NOMO-1 treated with DMSO at 0.1 percent for 48 hours (cell line): ENCODE data around the gene SAMM50.

Experiments used
- DNase-seq: peaks from one replicate; lab custom pipeline; 2025; ENCODE audit not compliant: unreplicated experiment; lab: John Stamatoyannopoulos, UW

Gene SAMM50

DNA sequence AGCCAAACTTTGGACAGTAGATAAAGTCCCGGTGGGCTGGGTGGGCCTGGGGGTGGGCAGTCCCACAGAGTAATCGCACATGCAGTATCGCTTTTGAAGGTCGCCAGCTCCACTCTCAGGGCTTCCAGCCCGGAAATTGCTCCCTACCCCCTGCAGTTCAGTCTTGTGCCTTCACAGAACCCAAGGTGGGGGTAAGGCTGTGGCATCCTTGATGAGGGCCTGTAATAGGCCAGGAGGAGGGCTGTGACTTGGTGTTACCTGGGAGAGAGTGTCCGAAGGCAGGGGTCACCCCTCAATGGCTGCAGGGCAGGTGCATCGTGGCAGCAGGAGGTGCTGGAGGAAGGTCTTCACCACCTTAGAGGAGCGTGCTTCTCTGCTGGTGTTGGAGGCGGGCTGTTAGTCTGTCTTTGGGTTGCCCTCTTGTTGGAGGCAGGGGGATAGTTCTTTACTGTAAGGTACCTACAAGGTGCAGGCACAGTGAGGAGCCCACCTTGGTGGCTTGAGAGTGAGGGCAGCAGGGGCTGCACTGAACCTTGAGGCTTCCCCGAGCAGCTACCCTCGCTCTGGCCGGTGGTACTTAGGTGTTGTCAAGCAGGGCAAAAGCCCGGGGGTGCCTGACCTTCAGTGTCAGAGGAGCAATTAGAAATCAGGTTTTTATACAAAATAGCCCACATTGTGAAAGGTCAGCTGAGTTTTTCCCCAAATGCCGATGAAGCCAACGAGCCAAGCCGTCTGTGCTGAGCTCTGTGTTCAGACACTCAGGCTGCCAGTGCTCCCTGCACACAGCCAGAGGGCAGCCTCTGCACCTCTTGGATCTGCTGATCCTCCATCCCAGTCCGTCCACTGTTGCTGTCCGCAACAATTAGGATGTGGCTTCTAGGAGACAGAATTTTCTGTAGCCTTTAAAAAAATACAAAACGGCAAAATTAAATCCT lies 21.9 kb downstream of the SAMM50 start:
- DNase-seq: no peak

DNA sequence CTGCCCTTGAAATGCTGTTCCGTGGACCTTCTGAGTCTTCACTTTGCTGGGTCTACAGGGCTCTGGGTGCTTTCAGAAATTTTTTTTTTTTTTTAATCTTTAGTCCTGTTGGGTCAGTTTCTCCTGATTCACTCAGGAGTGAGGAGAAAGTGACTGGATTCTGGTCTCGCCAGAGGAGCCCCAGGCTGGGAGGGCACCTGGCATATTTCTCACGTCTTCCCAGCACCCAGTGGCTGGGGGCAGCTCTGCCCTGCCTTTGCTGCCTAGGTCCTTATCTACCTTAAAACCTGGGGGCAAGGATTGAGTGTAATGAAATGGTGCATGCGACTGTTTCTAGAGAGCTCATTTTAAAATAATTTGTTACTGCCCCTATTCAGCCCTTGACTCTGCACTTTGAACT lies 23.3 kb downstream of the SAMM50 start:
- no peak for DNase-seq

DNA sequence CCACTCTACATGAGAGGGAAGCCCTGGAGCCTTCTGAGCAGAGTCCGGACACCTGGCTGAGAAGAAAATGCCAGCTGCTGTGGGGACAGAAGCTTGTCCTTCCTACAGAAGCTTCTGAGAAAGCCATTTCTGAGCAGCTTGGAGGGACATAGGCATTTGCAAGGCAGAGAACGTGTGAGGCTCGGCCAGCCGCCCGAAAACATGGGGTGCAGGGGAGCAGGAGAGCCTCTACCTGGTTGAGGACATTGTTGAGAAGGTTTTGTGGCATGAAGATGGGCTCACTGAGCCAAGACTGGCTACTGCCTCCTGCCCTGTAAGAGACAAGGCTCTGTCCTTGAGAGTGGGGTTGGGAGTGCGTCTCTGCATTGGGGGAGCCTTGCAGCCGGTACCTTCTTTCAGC lies 25.3 kb downstream of the SAMM50 start:
- DNase-seq: no peak

DNA sequence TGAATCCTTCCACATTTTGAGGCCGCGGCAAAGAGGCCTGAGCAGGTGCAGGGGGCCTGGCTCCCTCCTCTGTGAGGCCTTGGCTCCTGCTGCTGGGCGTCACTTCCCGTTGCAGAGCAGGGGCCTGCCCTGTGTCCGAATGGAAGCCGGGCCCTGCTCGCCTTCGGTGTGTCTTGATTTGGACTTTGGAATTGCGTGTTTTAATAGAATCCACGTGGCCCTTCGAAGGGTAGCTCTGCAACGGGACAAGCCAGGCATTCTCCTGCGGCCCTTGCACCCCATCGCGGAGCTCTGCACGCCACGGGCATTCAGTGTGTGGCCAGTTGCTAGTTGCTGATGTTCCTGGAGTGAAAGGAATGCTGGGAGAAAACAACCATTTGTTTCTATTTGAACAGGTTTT lies 25.8 kb downstream of the SAMM50 start:
- no peak for DNase-seq

DNA sequence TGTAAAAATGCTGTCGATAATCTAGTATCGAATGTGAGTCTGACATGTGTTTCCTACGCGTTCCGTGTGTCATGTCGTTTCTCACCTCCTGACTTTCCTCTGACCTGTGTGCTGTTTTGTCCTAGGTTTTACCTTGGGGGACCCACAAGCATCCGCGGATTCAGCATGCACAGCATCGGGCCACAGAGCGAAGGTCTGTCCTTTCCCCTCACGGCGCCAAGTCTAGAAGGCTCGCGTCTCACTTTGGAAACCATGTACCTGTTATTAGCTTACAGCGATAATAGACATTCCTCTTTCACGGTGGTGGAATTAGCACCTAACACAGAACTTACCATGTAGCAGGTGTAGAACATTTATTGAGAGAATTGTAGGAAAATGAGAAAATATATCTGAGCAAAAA lies 28.6 kb downstream of the SAMM50 start:
- no peak for DNase-seq

DNA sequence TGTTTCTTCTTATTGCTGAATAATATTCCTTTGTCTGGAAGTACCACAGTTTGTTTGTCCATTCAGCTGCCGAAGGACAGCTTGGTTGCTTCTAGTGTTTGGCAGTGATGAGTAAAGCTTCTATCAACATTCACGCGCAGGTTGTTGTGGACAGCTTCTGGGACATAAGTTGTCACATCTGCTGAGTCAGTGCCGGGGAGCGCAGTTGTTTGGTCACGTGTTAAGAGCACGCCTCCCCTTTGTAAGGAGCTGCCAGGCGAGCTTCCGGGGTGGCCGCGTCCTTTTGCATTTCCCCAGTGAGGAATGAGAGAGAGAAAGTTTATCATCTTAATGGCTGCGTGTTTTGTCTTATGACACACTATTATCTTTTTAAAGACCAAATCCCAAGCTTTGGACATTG lies 30.3 kb downstream of the SAMM50 start:
- DNase-seq: no peak

DNA sequence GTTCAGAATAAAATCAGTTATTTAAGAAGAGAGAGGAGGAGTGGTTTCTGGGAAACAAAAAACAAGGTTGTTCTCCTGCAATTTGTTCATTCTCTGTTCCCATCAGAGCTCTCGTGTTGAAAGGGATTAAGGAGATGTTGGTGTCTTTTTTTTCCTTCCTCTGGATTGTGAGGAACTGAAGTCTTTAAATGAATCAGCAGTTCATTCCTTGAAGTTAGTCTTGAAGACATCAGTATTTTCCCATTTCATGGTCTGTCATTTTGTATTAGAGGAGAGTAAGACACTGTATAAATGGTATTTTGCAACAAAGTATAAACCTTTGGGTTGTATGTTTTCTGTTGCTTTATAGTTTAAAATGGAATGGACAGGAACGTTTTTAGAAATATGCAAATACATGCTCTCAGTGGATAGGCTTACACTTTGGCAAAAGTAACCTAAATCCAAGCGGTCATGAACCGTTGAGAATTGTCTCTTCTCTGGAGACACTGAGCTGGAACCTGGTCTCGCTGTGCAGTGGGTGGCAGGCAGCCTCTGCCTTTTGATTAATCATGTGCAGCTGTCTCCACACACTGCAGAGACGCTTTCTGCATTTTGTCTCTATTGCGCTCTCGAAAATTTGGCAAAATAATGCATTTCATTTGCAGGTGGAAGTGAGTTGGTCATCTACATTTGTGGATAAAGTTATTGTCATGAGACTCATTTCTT lies 33.0 kb downstream of the SAMM50 start:
- no peak for DNase-seq

DNA sequence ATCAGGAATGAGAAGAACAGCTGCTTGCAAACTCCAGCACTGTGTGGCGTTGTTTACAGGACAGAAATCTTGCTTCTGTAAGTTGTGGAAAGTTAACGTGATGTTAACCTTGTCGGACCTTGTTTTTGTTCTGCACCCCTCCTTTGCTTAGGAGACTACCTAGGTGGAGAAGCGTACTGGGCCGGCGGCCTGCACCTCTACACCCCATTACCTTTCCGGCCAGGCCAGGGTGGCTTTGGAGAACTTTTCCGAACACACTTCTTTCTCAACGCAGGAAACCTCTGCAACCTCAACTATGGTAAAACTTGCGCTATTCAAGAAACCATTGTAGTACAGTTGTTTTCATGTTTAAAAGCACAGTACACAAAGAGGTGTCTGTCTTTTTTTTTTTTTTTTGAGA lies 33.7 kb downstream of the SAMM50 start:
- no peak for DNase-seq

DNA sequence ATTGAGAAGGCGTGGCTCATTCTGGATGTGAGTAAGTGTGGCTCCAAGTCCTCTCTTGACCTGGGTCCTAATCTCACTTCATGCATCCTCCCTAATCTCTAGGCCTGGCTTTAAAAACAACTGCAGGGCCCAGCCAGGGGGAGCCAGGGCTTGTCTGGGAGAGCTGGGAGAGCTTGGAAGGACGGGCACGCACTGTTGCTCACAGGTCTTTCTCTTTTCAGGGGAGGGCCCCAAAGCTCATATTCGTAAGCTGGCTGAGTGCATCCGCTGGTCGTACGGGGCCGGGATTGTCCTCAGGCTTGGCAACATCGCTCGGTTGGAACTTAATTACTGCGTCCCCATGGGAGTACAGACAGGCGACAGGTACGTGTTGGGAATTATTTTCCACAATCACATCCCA lies 34.8 kb downstream of the SAMM50 start:
- no peak for DNase-seq

DNA sequence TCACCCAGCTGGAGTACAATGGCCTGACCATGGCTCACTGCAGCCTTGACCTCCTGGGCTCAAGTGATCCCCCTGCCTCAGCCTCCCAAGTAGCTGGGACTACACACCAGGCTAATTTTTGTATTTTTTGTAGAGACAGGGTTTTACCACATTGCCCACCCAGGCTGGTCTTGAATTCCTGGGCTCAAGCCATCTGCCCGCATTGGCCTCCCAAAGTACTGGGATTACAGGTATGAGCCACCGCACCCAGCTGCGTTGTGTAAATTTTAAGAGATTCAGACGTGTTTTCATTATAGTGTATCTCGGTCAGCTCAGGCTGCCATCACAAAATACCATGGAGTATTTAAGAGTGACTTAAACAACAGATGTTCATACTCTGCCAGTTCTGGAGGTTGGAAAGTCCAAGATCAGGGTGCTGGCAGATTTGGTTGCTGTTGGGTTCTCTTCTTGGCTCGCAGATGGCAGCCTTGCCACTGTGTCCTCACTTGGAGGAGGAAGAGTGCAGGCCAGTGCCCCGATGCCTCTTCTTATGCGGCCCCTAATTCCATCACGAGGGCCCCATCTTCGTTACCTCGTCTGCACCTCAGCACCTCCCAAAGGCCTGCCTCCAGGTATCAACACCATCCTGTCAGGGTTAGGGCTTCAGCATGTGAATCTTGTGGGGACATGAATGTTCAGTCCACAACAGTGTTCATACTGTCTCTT lies 36.2 kb downstream of the SAMM50 start:
- no peak for DNase-seq

DNA sequence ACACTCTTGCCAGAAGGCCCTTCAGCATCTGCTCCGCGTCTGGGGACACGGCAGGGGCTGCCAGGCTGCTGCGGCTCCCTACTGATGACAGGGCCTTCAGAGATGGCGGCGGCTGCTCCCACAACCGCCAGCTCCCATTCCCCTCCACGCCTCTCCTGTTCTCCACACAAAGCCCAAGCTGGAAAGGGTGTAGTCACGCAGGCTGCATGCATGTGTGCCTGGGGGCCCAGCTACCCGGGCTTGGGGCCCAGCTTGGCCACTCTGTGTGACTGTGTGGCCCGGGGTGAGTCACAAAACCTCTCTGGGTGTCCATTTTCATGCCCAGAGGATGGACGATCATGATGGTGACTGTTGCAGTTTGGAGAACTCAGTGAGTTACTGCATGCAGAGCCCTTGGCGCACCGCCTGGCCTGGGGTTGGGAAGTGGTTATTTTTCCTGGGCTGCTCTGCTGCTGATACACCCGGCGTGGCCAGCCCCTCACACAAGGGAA lies 37.1 kb downstream of the SAMM50 start:
- DNase-seq: no peak

DNA sequence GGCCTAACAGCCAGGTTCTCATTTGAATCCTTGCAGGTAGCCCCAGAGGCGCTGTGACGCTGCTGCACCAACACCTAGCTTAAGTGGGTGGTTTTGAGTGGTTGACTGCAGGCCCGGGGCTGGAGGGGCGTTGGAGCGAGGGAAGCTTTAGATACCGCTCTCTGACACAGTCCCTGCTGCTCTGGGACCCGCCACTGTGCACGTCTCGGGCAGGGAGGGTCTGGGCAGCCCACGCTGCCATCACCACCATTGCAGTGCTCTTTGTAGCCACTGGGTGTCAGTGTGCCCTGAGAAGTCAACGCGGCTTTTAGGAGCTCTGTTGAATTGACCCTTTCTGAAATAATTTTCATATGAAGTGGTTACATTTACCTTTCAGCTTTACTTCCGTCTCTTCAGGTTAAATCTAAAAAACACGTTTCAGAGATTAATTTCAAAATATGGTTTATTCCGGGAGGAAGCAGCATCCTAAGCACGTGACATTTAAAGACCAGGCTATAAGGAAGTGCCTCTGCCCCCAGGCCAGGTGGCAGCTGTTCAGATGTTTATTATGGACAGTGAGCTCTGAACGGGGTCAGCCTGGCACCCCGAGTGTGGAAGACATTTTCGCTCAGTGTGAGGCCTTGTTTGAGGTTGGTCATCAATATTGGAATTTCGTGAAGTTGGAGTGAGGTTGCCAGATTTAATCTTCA lies 38.0 kb downstream of the SAMM50 start:
- DNase-seq: peak; percentile 54

DNA sequence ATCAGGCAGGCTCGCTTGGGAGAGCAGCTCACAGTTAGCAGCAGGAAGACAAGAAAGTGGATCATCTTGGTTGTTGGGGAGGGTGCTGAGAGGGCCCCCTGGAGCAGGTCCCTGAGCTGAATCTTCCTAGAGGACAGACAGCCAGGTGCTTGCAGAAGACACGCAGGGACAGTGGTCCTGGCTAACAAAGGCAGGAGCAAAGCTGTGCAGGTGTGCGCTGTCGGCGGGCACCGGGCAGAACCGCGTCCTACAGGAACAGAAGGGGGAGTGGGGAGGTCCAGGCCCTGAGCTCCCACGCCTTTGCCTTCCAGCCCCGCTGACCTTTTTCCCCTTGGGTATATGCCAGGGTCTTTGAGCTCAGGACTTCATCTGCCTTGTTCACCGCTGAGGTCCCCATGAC lies 38.8 kb downstream of the SAMM50 start:
- DNase-seq: no peak

DNA sequence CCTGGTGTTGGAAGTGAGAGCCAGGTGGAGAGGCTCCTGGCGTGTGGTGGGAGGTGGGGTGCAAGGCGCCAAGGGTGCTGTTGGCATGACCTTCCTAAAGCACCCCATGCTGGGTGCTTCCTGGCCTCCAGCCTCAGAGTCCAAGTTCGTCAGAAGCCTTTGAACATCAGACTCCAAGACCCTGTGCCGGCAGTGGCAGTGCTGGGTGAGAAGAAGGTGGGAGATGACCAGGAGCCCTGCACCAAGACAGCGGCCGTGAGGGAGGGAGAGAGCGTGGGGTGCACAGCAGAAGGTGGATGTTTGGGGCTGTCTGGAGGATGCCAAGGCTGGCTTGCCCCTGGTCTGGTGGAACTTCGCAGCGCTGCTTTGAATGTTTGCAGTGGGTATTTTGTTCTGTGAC lies 39.2 kb downstream of the SAMM50 start:
- no peak for DNase-seq

DNA sequence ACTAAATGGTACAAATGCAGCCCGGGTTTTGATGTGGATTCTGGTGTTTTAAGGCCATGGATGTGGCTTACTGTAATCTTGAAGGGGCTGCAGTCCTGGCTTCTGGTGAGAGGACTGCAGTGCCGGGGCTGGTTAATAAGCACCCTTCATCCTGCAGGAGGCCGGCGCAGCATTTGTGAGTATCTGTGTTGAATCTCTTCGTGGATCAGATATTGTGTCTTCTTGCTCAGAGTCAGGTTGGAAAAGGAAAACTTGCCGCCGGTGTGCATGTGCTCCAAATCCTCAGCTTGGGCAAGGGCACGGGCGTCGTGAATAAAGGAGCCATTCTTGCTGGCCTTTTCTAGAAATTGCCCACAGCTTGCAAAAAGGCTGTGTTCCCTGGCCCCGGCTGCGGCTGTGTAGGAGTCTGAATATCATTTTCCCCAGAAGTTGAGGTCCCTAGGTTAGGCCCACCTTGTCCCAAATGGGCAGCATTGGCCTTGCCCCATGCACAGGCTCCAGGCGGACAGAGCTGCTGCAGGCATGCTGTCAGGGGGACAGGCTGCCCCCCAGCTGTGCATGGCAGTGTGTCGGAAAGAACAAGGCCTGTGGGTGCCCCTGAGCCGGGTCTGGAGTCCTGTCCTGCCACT lies 39.9 kb downstream of the SAMM50 start:
- DNase-seq: no peak

DNA sequence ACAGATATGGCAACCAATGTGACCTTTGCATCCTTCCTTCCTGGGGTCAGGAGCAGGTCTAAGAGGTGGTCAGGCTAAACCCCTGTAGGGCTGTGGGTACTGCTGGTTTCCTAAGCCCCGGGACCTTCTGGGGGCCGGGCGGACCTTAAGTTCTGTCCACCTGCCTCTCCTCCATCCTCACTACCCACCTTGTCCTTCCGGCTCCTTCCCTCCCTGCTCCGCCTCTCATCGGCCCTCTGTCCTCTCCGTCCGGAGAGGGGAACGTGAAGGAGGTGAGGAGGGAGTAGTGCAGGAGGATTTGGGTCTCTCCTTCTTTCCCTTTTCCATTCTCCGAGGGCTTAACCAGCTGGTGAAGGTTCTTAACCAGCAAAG lies 40.5 kb downstream of the SAMM50 start:
- DNase-seq: no peak

DNA sequence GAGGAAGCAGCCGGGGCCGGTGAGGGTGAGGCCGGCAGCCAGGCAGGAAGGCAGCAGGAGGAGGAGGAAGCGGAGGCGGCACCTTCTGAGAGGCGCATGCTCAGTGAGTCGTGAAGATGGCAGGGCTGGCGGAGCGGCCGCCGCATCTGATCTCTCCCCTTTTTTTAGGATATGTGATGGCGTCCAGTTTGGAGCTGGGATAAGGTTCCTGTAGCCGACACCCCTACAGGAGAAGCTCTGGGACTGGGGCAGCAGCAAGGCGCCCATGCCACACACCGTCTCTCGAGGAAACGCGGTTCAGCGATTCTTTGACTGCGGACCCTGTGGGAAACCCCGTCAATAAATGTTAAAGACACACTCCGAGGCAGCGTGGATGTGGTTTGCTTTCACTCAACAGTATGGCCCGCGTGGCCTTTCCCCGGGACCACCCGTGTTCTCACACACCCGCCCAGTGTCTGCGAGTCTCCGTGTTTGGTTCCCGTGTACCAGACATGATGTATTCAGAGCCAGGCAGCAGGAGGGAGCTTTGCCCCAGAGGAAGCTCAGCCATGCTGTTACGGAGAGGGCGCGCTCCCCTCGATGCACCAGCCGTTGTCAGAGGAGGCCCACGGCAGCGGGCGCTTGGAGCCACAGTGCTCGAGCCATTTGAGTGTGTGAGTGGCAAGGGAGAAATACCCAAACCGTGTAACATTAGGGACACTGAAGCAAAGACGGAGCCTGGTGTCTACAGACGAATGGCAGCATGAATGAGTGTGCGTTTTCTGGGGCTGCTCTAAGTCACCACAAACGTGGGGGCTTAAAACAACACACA lies 41.1 kb downstream of the SAMM50 start:
- DNase-seq: no peak

DNA sequence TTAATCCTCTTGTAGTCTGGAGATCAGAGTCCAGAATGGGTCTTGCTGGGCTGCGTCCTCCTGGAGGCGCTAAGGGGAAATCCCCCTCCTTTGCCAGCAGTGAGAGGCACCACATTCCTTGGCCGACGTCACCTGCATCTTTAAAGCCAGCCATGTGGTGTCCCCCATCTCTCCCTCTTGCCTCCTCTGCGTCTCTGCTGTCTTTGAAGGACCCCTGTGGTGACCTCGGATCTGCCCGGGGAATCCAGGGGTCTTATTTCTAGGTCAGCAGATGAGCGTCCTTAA lies 41.7 kb downstream of the SAMM50 start:
- DNase-seq: no peak

DNA sequence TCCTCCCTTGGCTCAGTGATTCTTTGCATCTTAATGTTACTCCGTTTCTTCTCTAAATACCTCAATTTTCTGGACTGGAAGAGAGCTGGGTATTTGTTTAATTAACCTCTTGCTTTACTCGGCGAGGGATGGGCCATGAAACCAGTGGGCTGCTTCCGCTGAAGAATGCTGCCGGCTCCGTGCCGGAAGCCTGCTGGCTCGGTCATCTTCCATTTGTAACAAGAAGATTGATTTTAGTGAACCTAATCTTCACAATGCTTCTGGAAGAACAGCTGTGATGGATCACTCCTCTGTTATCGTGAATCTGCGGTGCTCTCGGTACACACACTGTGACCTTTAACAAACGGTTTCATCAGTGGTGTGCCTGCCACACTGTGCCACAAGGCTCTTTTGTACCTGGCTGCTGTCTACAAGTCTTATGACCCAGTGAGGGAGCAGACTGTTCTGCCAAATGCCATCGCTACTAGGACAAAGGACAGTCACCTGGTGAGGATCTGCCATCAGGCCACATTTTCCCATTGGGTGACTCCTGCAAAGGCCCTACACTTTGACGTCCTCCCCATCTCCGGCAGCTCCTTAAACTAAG lies 43.5 kb downstream of the SAMM50 start:
- DNase-seq: no peak

DNA sequence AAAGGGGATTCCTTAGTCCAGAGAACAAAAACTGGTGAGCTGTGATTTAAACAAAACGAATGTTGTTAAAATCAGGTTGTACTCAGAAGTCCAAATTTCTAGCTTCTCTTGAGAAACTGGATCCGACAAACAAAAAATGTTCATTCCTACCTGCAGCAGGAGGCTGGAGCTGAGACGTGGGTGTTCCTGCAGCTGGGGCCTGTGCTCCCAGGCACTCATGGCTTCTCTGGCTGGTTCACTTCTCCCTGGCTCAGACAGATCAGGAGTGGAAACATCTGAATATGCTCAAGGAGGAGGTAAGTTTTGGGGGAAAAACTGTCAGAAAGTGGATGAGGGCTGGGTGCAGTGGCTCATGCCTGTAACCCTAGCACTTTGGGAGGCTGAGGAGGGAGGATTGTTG lies 44.1 kb downstream of the SAMM50 start:
- DNase-seq: no peak
